GM19467 (cell line): ENCODE data around the gene SEC14L1.
"Not testable (repeated sequence)": the region's sequence is repeated elsewhere in the genome, so short reads cannot be mapped to it uniquely, and the experiment has no call there.

Experiments used
- ATAC-seq: cut with Tn5 transposase; IDR thresholded peaks from one replicate; pipeline ENCODE4 v1.9.1; 2021; ENCODE audit warnings: mild to moderate bottlenecking, moderate library complexity; ENCODE audit not compliant: unreplicated experiment

Gene SEC14L1

GRCh38 chr17:77254951-77255825 is 114.4 kb downstream of the SEC14L1 start:
- no peak for ATAC-seq

GRCh38 chr17:77255970-77256369 is 115.2 kb downstream of the SEC14L1 start:
- not testable (repeated sequence) for ATAC-seq

- ATAC-seq = no peak
Measured at GRCh38 chr17:77256710-77257109, 115.9 kb downstream of the SEC14L1 start.

- no peak for ATAC-seq
Measured at GRCh38 chr17:77257169-77257568, 116.4 kb downstream of the SEC14L1 start.

- no peak for ATAC-seq
Measured at GRCh38 chr17:77257596-77258458, 117.1 kb downstream of the SEC14L1 start.

GRCh38 chr17:77258638-77259037 is 117.9 kb downstream of the SEC14L1 start:
- no peak for ATAC-seq

GRCh38 chr17:77264617-77265230 is 124.0 kb downstream of the SEC14L1 start:
- ATAC-seq = no peak

- ATAC-seq = no peak
Measured at GRCh38 chr17:77266213-77266612, 125.4 kb downstream of the SEC14L1 start.
